Tibial artery (tissue), 4 donors: Measurements from ENCODE around the gene COL25A1.
"Not testable (repeated sequence)": the region's sequence is repeated elsewhere in the genome, so short reads cannot be mapped to it uniquely, and the experiment has no call there.

Experiments used
- DNase-seq, 2 donors: peaks; one replicate each; pipeline ENCODE4 v3.0.0-alpha.2; 2019
- H3K27ac ChIP-seq, 2 donors: fragments of 200-600 bp; sonication (generic) in 1 of 2; 1 replicate in 1 of 2; 2 replicates in 1 of 2; pipeline ENCODE4 v1.5.1; 2018 to 2019; ENCODE audit warnings: mild to moderate bottlenecking in 1 of 2
- H3K27me3 ChIP-seq, 2 donors: fragments of 200-600 bp; sonication (generic) in 1 of 2; one replicate each; pipeline versions ENCODE4 v1.5.1 to v1.6.0; 2016 to 2019
- H3K36me3 ChIP-seq, 3 donors: fragments of 200-600 bp; sonication (generic) in 2 of 3; one replicate each; pipeline ENCODE4 v1.5.1; 2016 to 2019; ENCODE audit warnings: mild to moderate bottlenecking in 2 of 3
- H3K4me1 ChIP-seq, 4 donors: fragments of 200-600 bp; sonication (generic) in 2 of 4; 1 replicate in 3 of 4; 2 replicates in 1 of 4; pipeline ENCODE4 v1.5.1; 2016 to 2019
- H3K4me3 ChIP-seq, 2 donors: fragments of 200-600 bp; sonication (generic) in 1 of 2; 1 replicate in 1 of 2; 2 replicates in 1 of 2; pipeline ENCODE4 v1.5.1; 2018 to 2019; ENCODE audit warnings: mild to moderate bottlenecking in 2 of 2
- H3K9me3 ChIP-seq, 3 donors: fragments of 200-600 bp; sonication (generic) in 1 of 3; one replicate each; pipeline ENCODE4 v1.5.1; 2016 to 2019
- CTCF ChIP-seq, 2 experiments: fragments of 200-600 bp in 1 of 2; fragments of 450-650 bp in 1 of 2; IDR thresholded peaks; one replicate each; pipeline ENCODE4 v1.5.1; 2017 to 2019; ENCODE audit warnings: antibody characterized with exemption in 2 of 2, mild to moderate bottlenecking in 1 of 2, moderate library complexity in 1 of 2
- intact Hi-C: fragments of 100-400 bp; cut with DNase I; formaldehyde crosslinking; loops from one replicate; pipeline ENCODE4 v1.15.0; 2023; ENCODE audit warnings: low total_unique reads

Gene COL25A1

GRCh38 chr4:108941904-108942430 is 360.5 kb downstream of the COL25A1 start:
- no peaks in the 10 kb centered on the region for H3K4me1 ChIP-seq
- H3K4me3 ChIP-seq, result no peak overlapping the region
- no peaks in the 10 kb centered on the region for H3K9me3 ChIP-seq
- no peak overlapping the region for H3K27ac ChIP-seq
- intact Hi-C loops, result no loop called here
- DNase-seq, result no peak
- TF ChIP-seq CTCF (IDR thresholded peaks at IDR 0.05), result no peak
- no peaks in the 10 kb centered on the region for H3K27me3 ChIP-seq
- no peaks in the 10 kb centered on the region for H3K36me3 ChIP-seq

GRCh38 chr4:108940634-108941033 is 361.8 kb downstream of the COL25A1 start:
- no peak for DNase-seq
- Histone ChIP-seq H3K36me3 (no peaks in the 10 kb centered on the region), H3K4me1 (no peaks in the 10 kb centered on the region), H3K9me3 (no peaks in the 10 kb centered on the region), H3K27me3 (no peaks in the 10 kb centered on the region), H3K27ac (no peak overlapping the region), H3K4me3 (no peak overlapping the region)
- intact Hi-C loops, result no loop called here
- no peak for TF ChIP-seq CTCF (IDR thresholded peaks at IDR 0.05)

- intact Hi-C loops, result no loop called here
- Histone ChIP-seq H3K4me3 (no peak overlapping the region), H3K9me3 (no peaks in the 10 kb centered on the region), H3K27me3 (no peaks in the 10 kb centered on the region), H3K4me1 (no peaks in the 10 kb centered on the region), H3K36me3 (no peaks in the 10 kb centered on the region), H3K27ac (no peak overlapping the region)
- no peak for TF ChIP-seq CTCF (IDR thresholded peaks at IDR 0.05)
- DNase-seq, result no peak
Observed at GRCh38 chr4:108940149-108940548, 362.3 kb downstream of the COL25A1 start.

- intact Hi-C loops, result no loop called here
- H3K36me3 ChIP-seq, result no peaks in the 10 kb centered on the region
- H3K4me1 ChIP-seq, result no peaks in the 10 kb centered on the region
- H3K27ac ChIP-seq, result no peak overlapping the region
- no peaks in the 10 kb centered on the region for H3K9me3 ChIP-seq
- H3K27me3 ChIP-seq, result no peaks in the 10 kb centered on the region
- H3K4me3 ChIP-seq, result no peak overlapping the region
- no peak for DNase-seq
- TF ChIP-seq CTCF (IDR thresholded peaks at IDR 0.05), result no peak
Observed at GRCh38 chr4:108937066-108937465, 365.4 kb downstream of the COL25A1 start.

GRCh38 chr4:108933925-108934324 is 368.5 kb downstream of the COL25A1 start:
- H3K4me3 ChIP-seq, H3K27ac ChIP-seq, intact Hi-C loops, H3K36me3 ChIP-seq, H3K27me3 ChIP-seq, H3K4me1 ChIP-seq, H3K9me3 ChIP-seq, DNase-seq: not testable (repeated sequence)

- Histone ChIP-seq H3K27me3 (no peaks in the 10 kb centered on the region), H3K4me3 (no peak overlapping the region), H3K4me1 (no peaks in the 10 kb centered on the region), H3K36me3 (no peaks in the 10 kb centered on the region), H3K9me3 (no peaks in the 10 kb centered on the region), H3K27ac (no peak overlapping the region)
- no peak for TF ChIP-seq CTCF (IDR thresholded peaks at IDR 0.05)
- DNase-seq, result no peak
- intact Hi-C loops, result no loop called here
Observed at GRCh38 chr4:108933046-108933445, 369.4 kb downstream of the COL25A1 start.
